HepG2 (cell line): Measurements from ENCODE around the gene TRIO. TPM values are rescaled to one million over a fixed set of nuclear protein-coding genes. Genes with fewer than 3 reads are reported as not detected.

Experiments
- ATAC-seq: fragments of 200-7000 bp; cut with Tn5 transposase; 3 replicates; pipeline ENCODE4 v1.9.1; 2020; ENCODE audit warnings: mild to moderate bottlenecking, moderate library complexity
- BruUV-seq: library from RNA; stranded (reverse); fragments of 400-500 nt; replicated peaks from 2 replicates; lab custom pipeline; 2021; lab: Mats Ljungman, UMichigan
- CTCF ChIA-PET: fragments of 300-600 bp; formaldehyde crosslinking; extraction: SDS; loops from one replicate; lab custom pipeline; 2021; ENCODE audit warnings: low total read pairs, inconsistent platforms, low intra/inter-chr PET ratio; lab: Yijun Ruan, JAX
- POLR2A ChIA-PET: fragments of 350-600 bp; sonication (Branson Sonifier 250); formaldehyde crosslinking; loops from one replicate; lab custom pipeline; 2020; ENCODE audit warnings: antibody characterized with exemption, inconsistent platforms; lab: Yijun Ruan, JAX
- DNase-seq: peaks from one replicate; pipeline ENCODE4 v3.0.0-alpha.2; 2015; ENCODE audit warnings: low spot score
- FAIRE-seq: peaks from 3 replicates; lab custom pipeline; 2011; peaks lifted over from hg19 to GRCh38; lab: Jason Lieb, UNC
- H2AFZ ChIP-seq: one replicate; pipeline ENCODE4 v1.6.1; 2011; ENCODE audit warnings: low read length, inconsistent platforms
- H3K27ac ChIP-seq: fragments of 300-600 bp; 3 replicates; pipeline ENCODE4 v1.8.0; 2011; ENCODE audit warnings: mixed run types, mild to moderate bottlenecking, mixed read lengths, low read length, inconsistent platforms; ENCODE audit not compliant: insufficient read depth; ENCODE audit errors: extremely low read length
- H3K27me3 ChIP-seq, 2 experiments: fragments of 200-600 bp in 1 of 2; 2 replicates in 1 of 2; 3 replicates in 1 of 2; pipeline versions ENCODE4 v1.6.0 to v1.8.0; 2011; ENCODE audit warnings: low read length in 2 of 2, mild to moderate bottlenecking in 2 of 2, moderate library complexity in 2 of 2, inconsistent platforms in 1 of 2; ENCODE audit not compliant: insufficient read depth in 2 of 2, control insufficient read depth in 1 of 2
- H3K36me3 ChIP-seq, 2 experiments: fragments of 200-600 bp in 1 of 2; replicated peaks in 1 of 2; 2 replicates in 1 of 2; 3 replicates in 1 of 2; pipeline versions ENCODE4 v1.5.1 to v1.8.0; 2011; ENCODE audit warnings: low read length in 2 of 2, inconsistent platforms in 1 of 2; ENCODE audit not compliant: insufficient read depth in 2 of 2, control insufficient read depth in 1 of 2
- H3K4me1 ChIP-seq: 2 replicates; pipeline ENCODE4 v1.5.1; 2012; ENCODE audit warnings: low read length, inconsistent platforms; ENCODE audit not compliant: insufficient read depth
- H3K4me2 ChIP-seq: 2 replicates; pipeline ENCODE4 v1.6.0; 2011; ENCODE audit warnings: low read depth, low read length, inconsistent platforms
- H3K4me3 ChIP-seq, 3 experiments: fragments of 200-600 bp in 1 of 3; sonication (generic), shearing (Covaris generic) in 1 of 3; replicated peaks in 1 of 3; 2 replicates each; pipeline ENCODE4 v1.5.1; 2011 to 2016; ENCODE audit warnings: low read length in 3 of 3, inconsistent platforms in 2 of 3, low read depth in 2 of 3, mild to moderate bottlenecking in 2 of 3, control low read depth in 1 of 3, mixed read lengths in 1 of 3; ENCODE audit not compliant: insufficient read depth in 1 of 3
- H3K79me2 ChIP-seq: one replicate; pipeline ENCODE4 v1.6.1; 2011; ENCODE audit warnings: low read length, inconsistent platforms; ENCODE audit not compliant: insufficient read depth
- H3K9ac ChIP-seq: 2 replicates; pipeline ENCODE4 v1.6.0; 2011; ENCODE audit warnings: mild to moderate bottlenecking, low read depth, low read length, inconsistent platforms; ENCODE audit not compliant: insufficient read depth
- H3K9me3 ChIP-seq: 2 replicates; pipeline ENCODE4 v1.5.1; 2012; ENCODE audit warnings: mild to moderate bottlenecking, low read length
- H4K20me1 ChIP-seq: 2 replicates; pipeline ENCODE4 v1.6.0; 2011; ENCODE audit warnings: inconsistent platforms, mild to moderate bottlenecking, low read length, moderate library complexity; ENCODE audit not compliant: insufficient read depth
- ARNT2 ChIP-seq: sonication (generic); formaldehyde crosslinking; IDR thresholded peaks from 2 replicates; pipeline ENCODE4 v1.8.0; 2022; ENCODE audit warnings: mild to moderate bottlenecking, low read depth, missing genetic modification reagents, moderate library complexity
- FOXC1 ChIP-seq: sonication (generic); formaldehyde crosslinking; IDR thresholded peaks from 2 replicates; pipeline ENCODE4 v1.8.0; 2022; ENCODE audit warnings: mild to moderate bottlenecking, missing genetic modification reagents, borderline replicate concordance
- ISX ChIP-seq: sonication (generic); formaldehyde crosslinking; conservative IDR thresholded peaks from 2 replicates; pipeline ENCODE4 v1.5.0; 2020; ENCODE audit warnings: missing genetic modification reagents
- MYNN ChIP-seq: sonication (generic); formaldehyde crosslinking; IDR thresholded peaks from 2 replicates; pipeline ENCODE4 v1.4.0; 2020; ENCODE audit warnings: mild to moderate bottlenecking, low read depth, missing genetic modification reagents
- NFKBIZ ChIP-seq: IDR thresholded peaks from 2 replicates; pipeline ENCODE4 v1.6.1; 2018; ENCODE audit warnings: missing genetic modification reagents, missing compliant biosample characterization
- PHF5A ChIP-seq: IDR thresholded peaks from one replicate; pipeline ENCODE4 v1.6.1; 2018; ENCODE audit warnings: low read depth, missing genetic modification reagents; ENCODE audit not compliant: unreplicated experiment
- YEATS4 ChIP-seq: sonication (generic); formaldehyde crosslinking; IDR thresholded peaks from 2 replicates; pipeline ENCODE4 v1.4.0; 2020; ENCODE audit warnings: missing genetic modification reagents, borderline replicate concordance
- ZNF12 ChIP-seq: sonication (generic); formaldehyde crosslinking; IDR thresholded peaks from 2 replicates; pipeline ENCODE4 v1.5.0; 2020; ENCODE audit warnings: missing genetic modification reagents
- ZNF547 ChIP-seq: sonication (generic); formaldehyde crosslinking; IDR thresholded peaks from 2 replicates; pipeline ENCODE4 v1.5.1; 2020; ENCODE audit warnings: mild to moderate bottlenecking, missing genetic modification reagents
- ZNF792 ChIP-seq: IDR thresholded peaks from 2 replicates; pipeline ENCODE4 v1.6.1; 2016
- whole genome bisulfite sequencing: methylation state at CpG from one replicate; pipeline ENCODE4 v1.1.6; 2017; ENCODE audit warnings: low lambda C conversion rate; 5-methylcytosine and 5-hydroxymethylcytosine counted together
- in situ Hi-C: cut with HindIII; loops from 2 replicates; pipeline ENCODE4 v1.10.0; 2017; ENCODE audit warnings: low pct_unique_long_range_greater_than_20kb; ENCODE audit not compliant: extremely low pct_ligation_motif_present
- intact Hi-C: fragments of 100-400 bp; cut with micrococcal nuclease; formaldehyde crosslinking; loops from one replicate; pipeline ENCODE4 v1.10.0; 2022; ENCODE audit not compliant: unreplicated experiment
- polyA plus RNA-seq, 8 experiments: library from polyadenylated mRNA; depleted of rRNA in 3 of 8; stranded (reverse) in 7 of 8; unstranded in 1 of 8; fragments of >200 nt; fragmentation: Illumina TruSeq in 4 of 8; extraction: Trizol in 4 of 8; gene quantifications; 2 replicates each; pipeline versions ENCODE4 v1.2.1 to v1.2.3, GENCODE V29; 2011 to 2016; ENCODE audit warnings: low read depth in 4 of 8, missing spikeins in 1 of 8, mixed read lengths in 1 of 8; ENCODE audit not compliant: insufficient read depth in 1 of 8
- total RNA-seq, 5 experiments: library from RNA; depleted of rRNA; stranded (reverse); fragments of >200 nt; fragmentation: Illumina TruSeq; extraction: Trizol; gene quantifications; 2 replicates each; pipeline ENCODE4 v1.2.3, GENCODE V29; 2016; ENCODE audit warnings: low read depth in 1 of 5
- TF ChIP-seq, protein P1 (sequence below): sonication (generic); formaldehyde crosslinking; IDR thresholded peaks from 2 replicates; pipeline ENCODE4 v1.8.1; 2022; ENCODE audit warnings: mild to moderate bottlenecking, missing genetic modification reagents
- TF ChIP-seq, protein P2 (sequence below): sonication (generic); formaldehyde crosslinking; IDR thresholded peaks from 2 replicates; pipeline ENCODE4 v1.4.0; 2020; ENCODE audit warnings: missing genetic modification reagents, low read depth, mild to moderate bottlenecking, borderline replicate concordance
- TF ChIP-seq, protein P3 (sequence below): sonication (generic); formaldehyde crosslinking; IDR thresholded peaks from 2 replicates; pipeline ENCODE4 v1.5.1; 2020; ENCODE audit warnings: mild to moderate bottlenecking, missing genetic modification reagents, moderate library complexity
- TF ChIP-seq, protein P4 (sequence below): sonication (generic); formaldehyde crosslinking; conservative IDR thresholded peaks from 2 replicates; pipeline ENCODE4 v1.4.0; 2020; ENCODE audit warnings: missing genetic modification reagents

Gene TRIO
- total and polyA plus RNA-seq, 2 of the 13 experiments (the other 11 are each of a cell fraction or from before 2014, with no cell fraction given): 45.2 to 45.9 TPM

DNA sequence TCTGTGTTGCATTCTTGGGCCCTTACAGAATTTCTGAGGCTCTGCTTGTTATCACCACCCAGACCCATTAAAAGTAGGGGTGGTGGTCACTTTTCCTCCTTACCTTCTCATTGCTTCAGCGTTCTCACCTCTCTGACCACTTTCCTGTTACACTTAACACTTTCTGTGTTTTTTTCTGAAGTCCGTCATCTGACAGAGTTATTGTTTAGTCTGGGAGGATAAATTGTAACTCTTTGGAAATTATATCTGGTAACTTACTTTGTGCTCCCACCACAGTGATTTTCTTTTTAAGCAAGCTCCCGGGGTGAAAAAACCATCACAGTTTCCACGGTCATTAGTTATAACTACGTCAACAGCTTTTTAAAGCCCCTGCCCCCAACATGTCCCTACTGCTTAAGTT lies 227.2 kb downstream of the TRIO start:
- Histone ChIP-seq H3K9ac (no peak overlapping the region), H2AFZ (no peak overlapping the region), H4K20me1 (no peaks in the 10 kb centered on the region), H3K4me2 (no peak overlapping the region), H3K27me3 (no peaks in the 10 kb centered on the region), H3K9me3 (no peaks in the 10 kb centered on the region), H3K27ac (no peak overlapping the region), H3K4me1 (no peaks in the 10 kb centered on the region), H3K36me3 (peaks cover 35 to 89% of the 10 kb centered on the region in 2 experiments), H3K79me2 (no peaks in the 10 kb centered on the region), H3K4me3 (no peak overlapping the region)
- POLR2A ChIA-PET: no interaction called here
- BruUV-seq: no TSS peak
- in situ Hi-C loops: no loop called here
- intact Hi-C loops: no loop called here
- FAIRE-seq (no peak), ATAC-seq (no peak), DNase-seq (no peak)
- 98% methylated on average over 5 of the region's 5 CpGs for WGBS
- CTCF ChIA-PET: no interaction called here
- TF ChIP-seq ZNF547 (CRISPR knock-in tag) (no peak), ZNF792 (CRISPR knock-in tag) (no peak), NFKBIZ (CRISPR knock-in tag) (no peak), ARNT2 (CRISPR knock-in tag) (no peak), MYNN (CRISPR knock-in tag) (no peak), FOXC1 (CRISPR knock-in tag) (no peak), ZNF12 (CRISPR knock-in tag) (no peak), YEATS4 (CRISPR knock-in tag) (no peak), PHF5A (no peak), ISX (no peak)
- TF ChIP-seq, protein P1, sequence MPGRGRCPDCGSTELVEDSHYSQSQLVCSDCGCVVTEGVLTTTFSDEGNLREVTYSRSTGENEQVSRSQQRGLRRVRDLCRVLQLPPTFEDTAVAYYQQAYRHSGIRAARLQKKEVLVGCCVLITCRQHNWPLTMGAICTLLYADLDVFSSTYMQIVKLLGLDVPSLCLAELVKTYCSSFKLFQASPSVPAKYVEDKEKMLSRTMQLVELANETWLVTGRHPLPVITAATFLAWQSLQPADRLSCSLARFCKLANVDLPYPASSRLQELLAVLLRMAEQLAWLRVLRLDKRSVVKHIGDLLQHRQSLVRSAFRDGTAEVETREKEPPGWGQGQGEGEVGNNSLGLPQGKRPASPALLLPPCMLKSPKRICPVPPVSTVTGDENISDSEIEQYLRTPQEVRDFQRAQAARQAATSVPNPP: no peak
- TF ChIP-seq, protein P2, sequence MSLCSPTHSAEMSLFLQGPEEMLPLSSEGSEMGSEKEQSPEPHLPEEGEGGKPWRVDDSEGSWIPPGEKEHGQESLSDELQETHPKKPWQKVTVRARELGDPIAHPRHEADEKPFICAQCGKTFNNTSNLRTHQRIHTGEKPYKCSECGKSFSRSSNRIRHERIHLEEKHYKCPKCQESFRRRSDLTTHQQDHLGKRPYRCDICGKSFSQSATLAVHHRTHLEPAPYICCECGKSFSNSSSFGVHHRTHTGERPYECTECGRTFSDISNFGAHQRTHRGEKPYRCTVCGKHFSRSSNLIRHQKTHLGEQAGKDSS (CRISPR knock-in tag): no peak
- TF ChIP-seq, protein P3, sequence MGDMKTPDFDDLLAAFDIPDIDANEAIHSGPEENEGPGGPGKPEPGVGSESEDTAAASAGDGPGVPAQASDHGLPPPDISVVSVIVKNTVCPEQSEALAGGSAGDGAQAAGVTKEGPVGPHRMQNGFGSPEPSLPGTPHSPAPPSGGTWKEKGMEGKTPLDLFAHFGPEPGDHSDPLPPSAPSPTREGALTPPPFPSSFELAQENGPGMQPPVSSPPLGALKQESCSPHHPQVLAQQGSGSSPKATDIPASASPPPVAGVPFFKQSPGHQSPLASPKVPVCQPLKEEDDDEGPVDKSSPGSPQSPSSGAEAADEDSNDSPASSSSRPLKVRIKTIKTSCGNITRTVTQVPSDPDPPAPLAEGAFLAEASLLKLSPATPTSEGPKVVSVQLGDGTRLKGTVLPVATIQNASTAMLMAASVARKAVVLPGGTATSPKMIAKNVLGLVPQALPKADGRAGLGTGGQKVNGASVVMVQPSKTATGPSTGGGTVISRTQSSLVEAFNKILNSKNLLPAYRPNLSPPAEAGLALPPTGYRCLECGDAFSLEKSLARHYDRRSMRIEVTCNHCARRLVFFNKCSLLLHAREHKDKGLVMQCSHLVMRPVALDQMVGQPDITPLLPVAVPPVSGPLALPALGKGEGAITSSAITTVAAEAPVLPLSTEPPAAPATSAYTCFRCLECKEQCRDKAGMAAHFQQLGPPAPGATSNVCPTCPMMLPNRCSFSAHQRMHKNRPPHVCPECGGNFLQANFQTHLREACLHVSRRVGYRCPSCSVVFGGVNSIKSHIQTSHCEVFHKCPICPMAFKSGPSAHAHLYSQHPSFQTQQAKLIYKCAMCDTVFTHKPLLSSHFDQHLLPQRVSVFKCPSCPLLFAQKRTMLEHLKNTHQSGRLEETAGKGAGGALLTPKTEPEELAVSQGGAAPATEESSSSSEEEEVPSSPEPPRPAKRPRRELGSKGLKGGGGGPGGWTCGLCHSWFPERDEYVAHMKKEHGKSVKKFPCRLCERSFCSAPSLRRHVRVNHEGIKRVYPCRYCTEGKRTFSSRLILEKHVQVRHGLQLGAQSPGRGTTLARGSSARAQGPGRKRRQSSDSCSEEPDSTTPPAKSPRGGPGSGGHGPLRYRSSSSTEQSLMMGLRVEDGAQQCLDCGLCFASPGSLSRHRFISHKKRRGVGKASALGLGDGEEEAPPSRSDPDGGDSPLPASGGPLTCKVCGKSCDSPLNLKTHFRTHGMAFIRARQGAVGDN (CRISPR knock-in tag): no peak
- TF ChIP-seq, protein P4, sequence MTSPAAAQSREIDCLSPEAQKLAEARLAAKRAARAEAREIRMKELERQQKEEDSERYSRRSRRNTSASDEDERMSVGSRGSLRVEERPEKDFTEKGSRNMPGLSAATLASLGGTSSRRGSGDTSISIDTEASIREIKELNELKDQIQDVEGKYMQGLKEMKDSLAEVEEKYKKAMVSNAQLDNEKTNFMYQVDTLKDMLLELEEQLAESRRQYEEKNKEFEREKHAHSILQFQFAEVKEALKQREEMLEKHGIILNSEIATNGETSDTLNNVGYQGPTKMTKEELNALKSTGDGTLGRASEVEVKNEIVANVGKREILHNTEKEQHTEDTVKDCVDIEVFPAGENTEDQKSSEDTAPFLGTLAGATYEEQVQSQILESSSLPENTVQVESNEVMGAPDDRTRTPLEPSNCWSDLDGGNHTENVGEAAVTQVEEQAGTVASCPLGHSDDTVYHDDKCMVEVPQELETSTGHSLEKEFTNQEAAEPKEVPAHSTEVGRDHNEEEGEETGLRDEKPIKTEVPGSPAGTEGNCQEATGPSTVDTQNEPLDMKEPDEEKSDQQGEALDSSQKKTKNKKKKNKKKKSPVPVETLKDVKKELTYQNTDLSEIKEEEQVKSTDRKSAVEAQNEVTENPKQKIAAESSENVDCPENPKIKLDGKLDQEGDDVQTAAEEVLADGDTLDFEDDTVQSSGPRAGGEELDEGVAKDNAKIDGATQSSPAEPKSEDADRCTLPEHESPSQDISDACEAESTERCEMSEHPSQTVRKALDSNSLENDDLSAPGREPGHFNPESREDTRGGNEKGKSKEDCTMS: no peak
